Parathyroid adenoma (tissue), 2 donors: ENCODE measurements around the gene GEN1.

Source experiments
- H2AFZ ChIP-seq: fragments of 300-600 bp; sonication (generic); one replicate; pipeline ENCODE4 v1.7.0; 2017; ENCODE audit warnings: antibody characterized with exemption, mild to moderate bottlenecking
- H3K27ac ChIP-seq: fragments of 300-600 bp; sonication (generic); one replicate; pipeline ENCODE4 v1.7.0; 2017
- H3K27me3 ChIP-seq: fragments of 300-600 bp; sonication (generic); one replicate; pipeline ENCODE4 v1.7.0; 2017; ENCODE audit warnings: low read length; ENCODE audit not compliant: control insufficient read depth, insufficient read depth
- H3K36me3 ChIP-seq: fragments of 300-600 bp; sonication (generic); one replicate; pipeline ENCODE4 v1.7.0; 2017; ENCODE audit warnings: low read length; ENCODE audit not compliant: control insufficient read depth, insufficient read depth
- H3K4me1 ChIP-seq: fragments of 300-600 bp; sonication (generic); one replicate; pipeline ENCODE4 v1.7.0; 2017; ENCODE audit warnings: control low read depth
- H3K4me2 ChIP-seq: fragments of 300-600 bp; sonication (generic); one replicate; pipeline ENCODE4 v1.7.0; 2017; ENCODE audit warnings: low read length
- H3K4me3 ChIP-seq: fragments of 300-600 bp; sonication (generic); one replicate; pipeline ENCODE4 v1.7.0; 2017; ENCODE audit warnings: low read depth, low read length
- H3K79me2 ChIP-seq: fragments of 300-600 bp; sonication (generic); one replicate; pipeline ENCODE4 v1.7.0; 2017; ENCODE audit warnings: control low read depth
- H3K9ac ChIP-seq: fragments of 300-600 bp; sonication (generic); one replicate; pipeline ENCODE4 v1.7.0; 2017; ENCODE audit warnings: mild to moderate bottlenecking
- H3K9me3 ChIP-seq: fragments of 300-600 bp; sonication (generic); one replicate; pipeline ENCODE4 v1.7.0; 2017; ENCODE audit warnings: low read length; ENCODE audit not compliant: control insufficient read depth
- CTCF ChIP-seq: fragments of 300-600 bp; sonication (generic); IDR thresholded peaks from one replicate; pipeline ENCODE4 v1.7.0; 2017; ENCODE audit warnings: antibody characterized with exemption, mild to moderate bottlenecking
- donor health status: primary hyperparathyroidism.

GEN1 gene

GRCh38 chr2:17795309-17795708, 41.4 kb downstream of the GEN1 start:
- Histone ChIP-seq H2AFZ (no peak overlapping the region), H3K36me3 (no peaks in the 10 kb centered on the region), H3K79me2 (no peaks in the 10 kb centered on the region), H3K27ac (no peak overlapping the region), H3K27me3 (no peaks in the 10 kb centered on the region), H3K4me1 (no peaks in the 10 kb centered on the region), H3K9ac (no peak overlapping the region), H3K4me3 (no peak overlapping the region), H3K4me2 (no peak overlapping the region), H3K9me3 (no peaks in the 10 kb centered on the region)
- no peak for TF ChIP-seq CTCF

GRCh38 chr2:17798338-17798737, 44.4 kb downstream of the GEN1 start:
- TF ChIP-seq CTCF, result no peak
- no peak overlapping the region for H3K27ac ChIP-seq
- H3K4me1 ChIP-seq, result no peaks in the 10 kb centered on the region
- H3K79me2 ChIP-seq, result no peaks in the 10 kb centered on the region
- no peak overlapping the region for H3K4me2 ChIP-seq
- H3K27me3 ChIP-seq, result no peaks in the 10 kb centered on the region
- H3K36me3 ChIP-seq, result no peaks in the 10 kb centered on the region
- no peaks in the 10 kb centered on the region for H3K9me3 ChIP-seq
- no peak overlapping the region for H2AFZ ChIP-seq
- no peak overlapping the region for H3K4me3 ChIP-seq
- no peak overlapping the region for H3K9ac ChIP-seq

- no peak overlapping the region for H2AFZ ChIP-seq
- H3K4me3 ChIP-seq, result no peak overlapping the region
- H3K79me2 ChIP-seq, result no peaks in the 10 kb centered on the region
- H3K36me3 ChIP-seq, result no peaks in the 10 kb centered on the region
- no peak overlapping the region for H3K27ac ChIP-seq
- no peak overlapping the region for H3K9ac ChIP-seq
- H3K27me3 ChIP-seq, result no peaks in the 10 kb centered on the region
- H3K9me3 ChIP-seq, result no peaks in the 10 kb centered on the region
- H3K4me1 ChIP-seq, result no peaks in the 10 kb centered on the region
- H3K4me2 ChIP-seq, result no peak overlapping the region
- TF ChIP-seq CTCF, result no peak
These were observed 45.6 kb downstream of the GEN1 start for GRCh38 chr2:17799301-17800120.

GRCh38 chr2:17800219-17800618, 46.3 kb downstream of the GEN1 start:
- no peaks in the 10 kb centered on the region for H3K4me1 ChIP-seq
- H3K27ac ChIP-seq, result no peak overlapping the region
- H3K9me3 ChIP-seq, result no peaks in the 10 kb centered on the region
- H2AFZ ChIP-seq, result no peak overlapping the region
- no peak overlapping the region for H3K4me2 ChIP-seq
- no peak overlapping the region for H3K4me3 ChIP-seq
- no peaks in the 10 kb centered on the region for H3K27me3 ChIP-seq
- no peak for TF ChIP-seq CTCF
- no peaks in the 10 kb centered on the region for H3K79me2 ChIP-seq
- no peak overlapping the region for H3K9ac ChIP-seq
- no peaks in the 10 kb centered on the region for H3K36me3 ChIP-seq
